Vagina (tissue), 2 donors: ENCODE measurements around the gene CA5A.
"Not testable (repeated sequence)": the region's sequence is repeated elsewhere in the genome, so short reads cannot be mapped to it uniquely, and the experiment has no call there.

ENCODE experiments used
- CTCF ChIP-seq, 3 experiments: fragments of 450-650 bp in 2 of 3; fragments of 200-600 bp in 1 of 3; sonication (generic) in 1 of 3; IDR thresholded peaks; one replicate each; pipeline ENCODE4 v1.5.1; 2017 to 2019; ENCODE audit warnings: antibody characterized with exemption in 3 of 3, mild to moderate bottlenecking in 2 of 3, moderate library complexity in 2 of 3
- POLR2A ChIP-seq, 2 donors: fragments of 450-650 bp; IDR thresholded peaks; one replicate each; pipeline ENCODE4 v1.6.1; 2017; ENCODE audit warnings: antibody characterized with exemption in 2 of 2, mild to moderate bottlenecking in 2 of 2, moderate library complexity in 2 of 2
- POLR2AphosphoS5 ChIP-seq, 2 donors: sonication (generic); formaldehyde crosslinking; IDR thresholded peaks; one replicate each; pipeline ENCODE4 v1.9.0; 2017; ENCODE audit warnings: antibody characterized with exemption in 2 of 2, mild to moderate bottlenecking in 2 of 2, low read depth in 1 of 2; ENCODE audit not compliant: insufficient read depth in 1 of 2

DNA sequence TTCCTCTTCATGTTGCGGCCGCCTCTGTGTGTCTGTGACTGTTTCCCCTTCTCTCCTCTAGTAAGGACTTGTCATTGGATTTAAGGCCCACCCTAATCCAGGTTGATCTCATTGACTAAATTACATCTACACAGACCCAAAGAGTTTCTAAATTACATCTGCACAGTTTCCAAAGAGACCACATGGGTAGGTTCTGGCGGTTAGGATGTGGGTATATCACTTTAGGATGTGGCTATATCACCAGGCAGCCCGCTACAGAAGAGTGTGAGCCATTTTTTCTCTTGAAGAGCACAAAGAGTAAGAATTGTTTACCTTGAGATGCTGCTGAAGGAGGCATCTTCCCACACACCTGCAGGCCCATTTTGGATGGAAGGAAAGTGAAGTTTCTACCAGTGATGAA, 45.0 kb upstream of the CA5A start:
- TF ChIP-seq CTCF (IDR thresholded peaks at IDR 0.05); POLR2AphosphoS5 (IDR thresholded peaks at IDR 0.05; ENCODE audit: insufficient read depth in 1 of 2, low read depth in 1 of 2); POLR2A (IDR thresholded peaks at IDR 0.05): not testable (repeated sequence)
